Right kidney (tissue), 1 donor: Measurements from ENCODE around the gene DPPA2.

Experiments used
- DNase-seq: peaks from one replicate; pipeline ENCODE4 v3.0.0-alpha.2; 2016

Gene DPPA2

DNA sequence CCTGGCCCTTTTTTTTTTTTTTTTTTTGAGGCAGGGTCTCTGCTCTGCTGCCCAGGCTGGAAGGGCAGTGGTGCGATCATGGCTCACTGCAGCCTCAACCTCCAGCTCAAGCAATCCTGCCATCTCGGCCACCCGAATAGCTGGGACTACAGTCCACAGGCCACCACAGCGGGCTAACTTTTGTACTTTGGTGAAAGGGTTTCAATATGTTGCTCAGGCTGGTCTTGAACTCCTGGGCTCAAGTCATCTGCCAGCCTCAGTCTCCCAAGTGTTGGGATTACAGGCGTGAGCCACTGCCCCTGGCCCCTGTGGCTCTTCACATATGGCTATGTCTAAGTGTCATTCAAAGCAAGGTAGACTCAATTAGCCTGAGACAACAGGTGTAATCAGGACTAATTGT is 8.8 kb upstream of the DPPA2 start:
- no peak for DNase-seq

DNA sequence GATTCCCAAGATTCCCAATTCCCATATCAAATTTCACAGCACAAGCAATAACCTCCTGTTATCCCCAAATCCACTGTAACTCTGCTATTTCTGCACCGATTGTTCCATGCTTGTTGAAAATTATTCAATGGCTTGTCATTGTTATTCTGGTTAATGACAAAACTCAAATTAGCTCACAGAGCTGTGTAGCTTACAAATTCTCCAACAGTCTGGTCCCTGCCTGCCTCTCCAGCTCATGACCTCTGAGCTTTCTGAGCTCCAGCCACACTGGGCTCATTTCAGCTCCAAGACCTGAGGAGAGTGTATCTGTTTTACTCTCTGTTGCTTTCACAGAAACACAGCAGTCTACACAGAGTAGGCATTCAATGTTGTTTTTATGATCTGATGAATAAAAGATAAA is 3.3 kb downstream of the DPPA2 start:
- DNase-seq = no peak

DNA sequence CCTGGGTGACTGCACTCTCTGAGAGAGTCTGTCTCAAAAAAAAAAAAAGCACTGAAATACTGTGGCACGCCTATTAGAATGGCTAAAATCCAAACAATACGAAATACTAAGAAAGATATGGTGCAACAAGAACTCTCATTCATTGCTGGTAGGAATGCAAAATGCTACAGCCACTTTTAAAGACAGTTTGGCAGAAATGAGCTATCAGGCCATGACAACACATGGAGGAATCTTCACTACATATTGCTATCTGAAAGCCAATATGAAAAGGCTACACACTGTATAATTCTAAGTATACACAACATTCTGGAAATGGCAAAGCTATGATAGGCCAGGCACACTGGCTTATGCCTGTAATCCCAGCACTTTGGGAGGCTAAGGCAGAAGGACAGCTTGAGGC is 18.8 kb downstream of the DPPA2 start:
- DNase-seq = no peak

DNA sequence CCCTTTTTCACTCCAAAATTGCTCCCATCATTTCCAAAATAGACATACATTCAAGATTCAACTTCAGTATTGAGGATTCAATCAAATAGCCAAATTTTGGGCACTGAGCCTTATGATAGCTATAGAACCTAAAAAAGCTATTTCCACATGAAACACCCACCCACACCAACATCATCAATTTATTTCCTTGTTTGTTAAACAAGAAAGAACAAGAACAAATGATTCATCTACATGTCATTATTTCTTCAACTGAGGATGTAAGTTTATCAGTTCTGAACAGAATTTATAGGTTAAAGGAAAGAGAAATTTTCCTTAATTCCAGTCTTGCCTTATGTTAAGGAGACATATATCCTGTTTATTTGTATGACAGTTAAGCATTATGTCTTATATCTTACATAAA is 32.2 kb downstream of the DPPA2 start:
- DNase-seq = no peak

DNA sequence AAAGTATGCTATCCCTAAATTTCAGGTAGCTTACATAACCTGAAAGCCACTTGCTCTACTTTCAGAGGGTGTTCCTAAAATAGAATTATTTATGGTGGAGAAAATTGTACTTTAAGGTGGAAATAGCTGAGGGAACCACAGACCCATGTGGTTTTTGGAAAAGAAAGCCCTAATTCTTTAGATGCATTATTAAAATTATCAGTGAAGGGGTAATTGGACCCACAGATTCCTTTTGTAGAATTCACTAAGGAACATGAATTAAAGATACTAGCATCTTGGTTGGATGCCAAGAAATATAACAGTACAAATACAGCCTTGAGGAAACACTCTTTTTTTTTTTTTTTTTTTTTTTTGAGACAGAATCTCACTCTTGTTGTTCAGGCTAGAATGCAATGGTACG is 37.8 kb downstream of the DPPA2 start:
- DNase-seq = no peak

DNA sequence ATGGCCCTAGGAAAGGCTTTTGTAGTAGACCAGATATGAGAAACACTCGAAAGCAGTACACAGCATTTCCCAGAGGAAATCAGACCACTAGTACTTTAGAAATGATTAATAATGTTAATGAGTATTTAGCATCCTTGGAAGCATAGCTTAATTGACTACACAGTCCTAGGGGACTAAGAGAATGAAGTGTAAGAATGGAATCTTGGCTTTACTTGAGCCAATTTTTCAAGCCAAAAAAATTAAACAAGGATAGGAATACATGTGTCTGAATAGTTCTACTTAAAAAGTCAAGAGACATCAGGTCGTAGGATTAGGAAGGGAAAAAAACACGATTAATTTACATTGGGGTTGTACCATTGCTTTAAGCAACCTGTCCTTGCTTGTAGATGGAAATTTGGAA is 38.2 kb downstream of the DPPA2 start:
- no peak for DNase-seq

DNA sequence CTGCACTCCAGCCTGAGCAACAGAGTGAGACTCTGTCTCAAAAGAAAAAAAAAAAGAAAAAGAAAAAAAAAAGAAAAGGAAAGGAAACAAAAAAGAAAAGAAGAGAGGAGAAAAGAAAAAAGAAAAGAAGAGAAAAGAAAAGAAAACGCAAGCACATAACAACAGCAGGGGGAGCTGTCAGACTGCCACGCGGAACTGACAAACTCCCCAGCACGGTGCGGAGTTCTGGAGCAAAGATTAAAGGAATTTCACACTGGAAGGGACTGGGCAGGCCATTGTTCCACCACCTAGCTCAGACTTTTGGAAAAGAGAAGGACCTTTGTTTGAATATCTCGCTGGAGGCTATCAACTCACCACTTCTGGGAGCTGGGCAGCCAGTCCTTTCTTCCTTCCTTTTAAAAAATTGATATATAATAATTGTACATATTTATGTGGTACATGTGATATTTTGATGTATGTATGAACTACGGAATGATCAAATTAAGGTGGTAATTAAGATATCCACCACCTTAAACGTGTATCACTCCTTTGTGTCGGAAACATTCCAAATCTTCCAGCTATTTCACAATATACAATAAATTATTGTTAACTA is 40.5 kb downstream of the DPPA2 start:
- peak; percentile 39 for DNase-seq

DNA sequence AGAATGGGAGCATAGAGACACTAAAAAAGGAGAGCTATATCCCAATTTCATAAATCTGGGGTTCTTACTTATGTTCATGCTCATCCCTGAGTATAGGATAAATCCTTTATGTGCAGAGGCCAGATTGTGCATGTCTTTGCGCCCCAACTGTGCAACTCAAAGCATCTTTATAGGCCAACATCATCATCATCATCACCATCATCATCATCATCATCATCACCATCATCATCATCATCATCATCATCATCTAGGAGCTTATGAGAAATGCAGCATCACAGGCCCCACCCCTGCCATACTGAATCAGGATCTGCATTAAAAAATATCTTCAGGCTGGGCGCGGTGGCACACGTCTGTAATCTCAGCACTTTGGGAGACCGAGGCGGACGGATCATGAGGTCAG is 45.5 kb downstream of the DPPA2 start:
- DNase-seq = no peak

DNA sequence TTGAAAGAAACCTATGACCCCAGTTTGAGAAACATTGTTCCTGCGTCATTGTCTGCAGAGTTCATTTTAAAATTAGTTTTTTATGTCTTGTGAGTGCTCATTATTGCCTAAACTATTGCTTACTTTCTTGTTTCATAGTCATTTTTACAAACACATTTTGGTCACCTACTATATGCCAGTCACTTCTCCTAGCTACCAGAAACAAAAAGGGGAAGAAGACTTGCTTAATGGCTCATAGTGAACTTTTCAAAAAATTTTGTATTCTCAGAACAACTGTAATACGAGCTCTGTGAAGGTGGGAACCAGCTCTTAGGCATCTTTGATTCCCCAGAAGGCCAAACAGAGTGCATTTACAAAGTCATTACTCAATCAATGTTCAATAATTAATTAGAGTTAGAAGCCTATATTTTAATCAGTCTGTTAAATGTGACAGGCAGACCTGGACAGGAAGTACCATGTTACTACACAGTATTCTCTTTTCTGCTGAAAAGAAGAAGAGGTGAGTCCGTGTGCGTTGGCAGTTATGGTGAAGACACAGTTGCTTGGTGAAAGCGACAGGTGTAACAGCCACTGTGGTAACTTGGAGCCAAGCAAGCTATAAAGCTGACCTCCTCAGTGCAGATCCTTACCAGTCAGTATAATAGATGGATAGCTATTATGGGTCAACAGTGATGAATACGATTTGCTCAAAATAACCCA is 46.6 kb downstream of the DPPA2 start:
- DNase-seq = no peak

DNA sequence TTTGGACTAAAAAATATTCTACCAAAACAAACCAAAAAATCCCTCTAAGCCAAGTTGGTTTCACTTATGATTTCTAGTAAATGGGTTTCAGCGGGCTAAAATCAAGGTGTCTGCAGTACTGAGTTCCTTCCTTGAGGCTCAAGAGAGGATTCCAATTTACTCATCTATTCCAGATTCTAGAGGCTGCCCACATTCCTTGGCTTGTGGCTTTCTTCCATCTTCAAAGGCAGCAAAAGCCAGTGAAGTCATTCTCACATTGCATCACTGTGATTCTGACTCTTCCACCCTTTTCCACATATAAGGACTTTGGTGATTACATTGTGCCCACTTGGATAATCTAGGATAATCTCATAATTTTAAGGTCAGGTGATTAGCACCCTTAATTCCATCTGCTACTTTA is 48.1 kb downstream of the DPPA2 start:
- no peak for DNase-seq

DNA sequence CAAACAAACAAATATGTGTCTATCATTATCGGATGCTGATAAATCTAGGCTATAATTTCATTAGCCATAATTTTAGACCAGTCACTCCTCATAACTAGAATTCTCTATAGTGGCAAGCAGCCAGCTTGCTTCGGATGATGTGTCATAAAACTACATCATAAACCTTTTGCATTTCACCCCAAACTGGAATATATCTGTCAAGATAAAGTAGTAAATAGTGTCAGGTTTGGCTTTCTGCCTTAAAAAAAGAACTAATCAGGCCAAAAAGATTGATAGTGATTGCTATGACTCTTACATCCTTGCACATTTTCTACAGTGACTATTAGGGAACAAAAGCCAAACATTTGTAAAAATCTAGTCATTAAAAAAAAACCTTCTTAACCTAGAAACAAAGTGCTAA is 51.0 kb downstream of the DPPA2 start:
- DNase-seq = peak; percentile 28

DNA sequence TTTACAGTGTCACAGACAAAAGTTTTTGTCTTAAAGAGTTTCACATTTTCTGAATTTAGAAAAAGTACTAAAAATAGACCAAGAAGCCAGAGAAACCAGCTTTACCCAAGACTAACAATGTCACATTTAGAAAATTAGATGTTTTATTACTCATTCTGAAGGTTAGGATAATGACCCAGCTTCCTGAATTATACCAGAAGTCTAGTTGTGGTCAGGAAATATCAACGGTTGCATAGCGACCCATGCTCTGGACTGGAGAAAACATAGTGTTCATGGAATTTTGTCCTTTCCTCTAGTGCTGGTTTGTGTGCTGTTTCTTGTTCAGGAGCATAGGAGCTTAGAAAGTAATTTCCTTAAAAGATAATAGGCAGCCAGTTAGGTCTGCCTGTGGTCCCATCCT is 59.0 kb downstream of the DPPA2 start:
- DNase-seq = peak; percentile 13

DNA sequence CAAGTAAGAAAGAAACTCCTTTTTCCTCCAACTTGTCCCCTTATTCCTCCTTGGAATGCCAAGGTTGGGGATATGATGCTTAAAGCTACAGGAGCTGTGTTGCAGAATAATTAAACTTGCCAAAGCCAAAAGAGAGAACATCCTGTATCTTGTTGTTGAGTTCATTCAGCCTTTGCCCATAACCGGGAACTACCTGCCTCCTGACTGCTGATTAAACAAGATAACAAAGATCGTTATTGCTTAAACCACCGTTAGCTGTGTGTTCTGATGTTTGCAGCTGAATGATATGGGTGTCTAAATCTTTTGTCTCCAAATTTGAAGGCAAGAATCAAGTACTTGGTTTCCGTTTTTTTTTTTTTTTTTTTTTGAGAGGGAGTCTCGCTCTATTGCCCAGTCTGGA is 61.5 kb downstream of the DPPA2 start:
- no peak for DNase-seq

DNA sequence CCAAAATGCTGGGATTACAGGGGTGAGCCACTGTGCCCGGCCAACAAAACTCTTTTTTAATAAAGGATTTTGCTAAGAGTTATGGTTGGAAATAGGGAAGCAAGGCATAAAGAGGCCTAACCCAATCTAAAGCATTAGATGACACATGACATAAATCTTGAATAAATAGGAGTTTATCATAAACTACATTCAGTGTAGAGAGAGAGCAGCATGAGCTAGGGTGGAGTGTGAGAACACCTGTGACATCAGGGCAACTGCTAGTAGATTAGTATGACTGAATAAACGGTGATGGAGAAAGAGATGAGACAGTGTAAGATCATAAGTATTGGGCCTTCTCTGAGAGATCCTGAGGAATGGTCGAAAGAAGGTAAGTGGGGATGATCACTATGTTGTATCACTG is 63.7 kb downstream of the DPPA2 start:
- no peak for DNase-seq
